ENCODE data around the gene TNFAIP6.

DNA sequence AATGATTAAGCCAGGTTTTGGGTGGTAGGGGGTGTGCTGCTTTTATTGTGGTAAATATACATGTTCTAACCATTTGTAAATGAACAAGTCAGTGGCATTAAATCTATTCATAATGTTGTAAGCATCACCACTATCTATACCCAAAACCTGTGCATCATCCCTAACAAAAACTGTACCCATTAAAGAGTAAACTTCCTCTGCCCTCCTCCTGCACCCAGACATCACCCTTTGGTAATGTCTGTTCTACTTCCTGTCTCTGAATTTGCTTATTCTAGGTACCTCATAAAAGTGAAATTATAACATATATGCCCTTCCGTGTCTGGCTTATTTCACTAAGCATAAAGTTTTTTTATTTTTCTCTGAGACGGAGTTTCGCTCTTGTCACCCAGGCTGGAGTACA, 66.4 kb downstream of the TNFAIP6 start:
- TF ChIP-seq, protein P1, sequence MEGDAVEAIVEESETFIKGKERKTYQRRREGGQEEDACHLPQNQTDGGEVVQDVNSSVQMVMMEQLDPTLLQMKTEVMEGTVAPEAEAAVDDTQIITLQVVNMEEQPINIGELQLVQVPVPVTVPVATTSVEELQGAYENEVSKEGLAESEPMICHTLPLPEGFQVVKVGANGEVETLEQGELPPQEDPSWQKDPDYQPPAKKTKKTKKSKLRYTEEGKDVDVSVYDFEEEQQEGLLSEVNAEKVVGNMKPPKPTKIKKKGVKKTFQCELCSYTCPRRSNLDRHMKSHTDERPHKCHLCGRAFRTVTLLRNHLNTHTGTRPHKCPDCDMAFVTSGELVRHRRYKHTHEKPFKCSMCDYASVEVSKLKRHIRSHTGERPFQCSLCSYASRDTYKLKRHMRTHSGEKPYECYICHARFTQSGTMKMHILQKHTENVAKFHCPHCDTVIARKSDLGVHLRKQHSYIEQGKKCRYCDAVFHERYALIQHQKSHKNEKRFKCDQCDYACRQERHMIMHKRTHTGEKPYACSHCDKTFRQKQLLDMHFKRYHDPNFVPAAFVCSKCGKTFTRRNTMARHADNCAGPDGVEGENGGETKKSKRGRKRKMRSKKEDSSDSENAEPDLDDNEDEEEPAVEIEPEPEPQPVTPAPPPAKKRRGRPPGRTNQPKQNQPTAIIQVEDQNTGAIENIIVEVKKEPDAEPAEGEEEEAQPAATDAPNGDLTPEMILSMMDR (IDR thresholded peaks at IDR 0.05; ENCODE audit: borderline replicate concordance, extremely low read depth, low read length, poor library complexity, severe bottlenecking), result no peak
- no peak for TF ChIP-seq EZH2 (IDR thresholded peaks at IDR 0.05; ENCODE audit: borderline replicate concordance, low read depth, low read length, severe bottlenecking)

Data from DND-41 (cell line).